Measurements from ENCODE around the gene CDY1B. TPM values are rescaled to one million over a fixed set of nuclear protein-coding genes. Genes with fewer than 3 reads are reported as not detected.
"Not testable (repeated sequence)": the region's sequence is repeated elsewhere in the genome, so short reads cannot be mapped to it uniquely, and the experiment has no call there.

Gene CDY1B
- total RNA-seq = not detected in 2 replicates

- not testable (repeated sequence) for H3K4me3 ChIP-seq (ENCODE audit: low read depth, low read length); DNase-seq (ENCODE audit: low read depth); H3K27me3 ChIP-seq (ENCODE audit: control insufficient read depth, insufficient read depth, low read length); H3K36me3 ChIP-seq (ENCODE audit: control insufficient read depth, insufficient read depth, low read length)
Observed at GRCh38 chrY:24047919-24048318, at the start of gene CDY1B. CDY1B (minus strand) TSS chrY:24048019; CDS start chrY:24047688, 331 bp downstream.

- not testable (repeated sequence) for H3K36me3 ChIP-seq (ENCODE audit: control insufficient read depth, insufficient read depth, low read length); H3K27me3 ChIP-seq (ENCODE audit: control insufficient read depth, insufficient read depth, low read length); H3K4me3 ChIP-seq (ENCODE audit: low read depth, low read length); DNase-seq (ENCODE audit: low read depth)
Observed at GRCh38 chrY:24049525-24049924, 1.7 kb upstream of the CDY1B start.

GRCh38 chrY:24043209-24043608 is 4.6 kb downstream of the CDY1B start:
- not testable (repeated sequence) for H3K27me3 ChIP-seq (ENCODE audit: control insufficient read depth, insufficient read depth, low read length); H3K4me3 ChIP-seq (ENCODE audit: low read depth, low read length); H3K36me3 ChIP-seq (ENCODE audit: control insufficient read depth, insufficient read depth, low read length); DNase-seq (ENCODE audit: low read depth)

- not testable (repeated sequence) for DNase-seq (ENCODE audit: low read depth); H3K4me3 ChIP-seq (ENCODE audit: low read depth, low read length); H3K36me3 ChIP-seq (ENCODE audit: control insufficient read depth, insufficient read depth, low read length); H3K27me3 ChIP-seq (ENCODE audit: control insufficient read depth, insufficient read depth, low read length)
Observed at GRCh38 chrY:24039008-24039718, 8.7 kb downstream of the CDY1B start.

- H3K4me3 ChIP-seq (ENCODE audit: low read depth, low read length); DNase-seq (ENCODE audit: low read depth); H3K36me3 ChIP-seq (ENCODE audit: control insufficient read depth, insufficient read depth, low read length); H3K27me3 ChIP-seq (ENCODE audit: control insufficient read depth, insufficient read depth, low read length): not testable (repeated sequence)
Observed at GRCh38 chrY:24026212-24027103, 21.4 kb downstream of the CDY1B start.
